ENCODE results near the gene KLK4.

The KLK4 gene

DNA sequence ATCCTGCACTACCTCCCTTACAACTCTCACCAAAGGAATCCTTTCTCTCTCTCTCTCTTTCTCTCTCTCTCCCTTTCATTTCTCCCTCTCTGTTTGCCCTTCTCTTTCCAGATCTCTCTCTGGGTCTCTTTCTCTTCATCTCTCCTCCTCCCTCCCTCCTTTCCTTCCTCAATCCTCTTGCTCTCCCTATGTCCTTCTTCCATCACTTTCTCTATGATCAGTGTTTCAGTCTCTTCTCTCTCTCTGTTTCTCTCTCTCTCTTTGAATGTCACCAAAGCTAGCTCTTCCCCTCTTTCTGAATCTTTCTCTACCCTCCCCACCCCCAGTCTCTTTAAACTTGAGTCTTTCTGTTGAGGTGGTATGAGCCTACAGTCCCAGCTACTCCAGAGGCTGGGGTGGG is 19.8 kb upstream of the KLK4 start:
- Histone ChIP-seq H3K23ac (ENCODE audit: low read length in 2 of 2) (no peak overlapping the region), H3K79me1 (replicated peaks; ENCODE audit: low read length, poor library complexity, severe bottlenecking) (no peaks in the 10 kb centered on the region), H3K27me3 (ENCODE audit: control insufficient read depth in 1 of 2, insufficient read depth in 1 of 2, low read length in 2 of 2) (peaks cover 0 to 45% of the 10 kb centered on the region in 2 experiments), H3K27ac (ENCODE audit: low read length, poor library complexity, severe bottlenecking) (no peak overlapping the region), H2BK15ac (ENCODE audit: low read depth, poor library complexity, severe bottlenecking) (no peak overlapping the region), H3K4me3 (ENCODE audit: insufficient read depth in 1 of 2, low read depth in 1 of 2, low read length in 2 of 2) (no peak overlapping the region), H3K14ac (ENCODE audit: low read length in 2 of 2) (no peak overlapping the region), H2AFZ (ENCODE audit: low read depth, low read length) (no peak overlapping the region), H3K9me3 (ENCODE audit: control insufficient read depth, low read length) (no peaks in the 10 kb centered on the region), H3K9ac (ENCODE audit: low read length) (no peak overlapping the region), H4K8ac (ENCODE audit: low read length) (no peak overlapping the region), H2BK120ac (ENCODE audit: low read depth, low read length) (no peak overlapping the region), H3K18ac (ENCODE audit: low read depth in 1 of 2, low read length in 2 of 2) (no peak overlapping the region), H4K91ac (ENCODE audit: low read length) (no peak overlapping the region), H3K4ac (ENCODE audit: low read depth in 1 of 2, low read length in 2 of 2) (no peak overlapping the region), H2BK5ac (ENCODE audit: low read depth, low read length, poor library complexity, severe bottlenecking) (no peak overlapping the region), H2BK12ac (ENCODE audit: low read length in 2 of 2) (no peak overlapping the region), H2AK5ac (ENCODE audit: low read length, severe bottlenecking) (no peak overlapping the region), H3K4me1 (ENCODE audit: control insufficient read depth, insufficient read depth, low read depth, low read length) (no peaks in the 10 kb centered on the region), H3K4me2 (ENCODE audit: low read length, poor library complexity, severe bottlenecking) (no peak overlapping the region), H3K36me3 (ENCODE audit: control insufficient read depth in 1 of 2, insufficient read depth in 2 of 2, low read depth in 1 of 2, low read length in 2 of 2) (no peaks in the 10 kb centered on the region)
- DNase-seq = no peak

DNA sequence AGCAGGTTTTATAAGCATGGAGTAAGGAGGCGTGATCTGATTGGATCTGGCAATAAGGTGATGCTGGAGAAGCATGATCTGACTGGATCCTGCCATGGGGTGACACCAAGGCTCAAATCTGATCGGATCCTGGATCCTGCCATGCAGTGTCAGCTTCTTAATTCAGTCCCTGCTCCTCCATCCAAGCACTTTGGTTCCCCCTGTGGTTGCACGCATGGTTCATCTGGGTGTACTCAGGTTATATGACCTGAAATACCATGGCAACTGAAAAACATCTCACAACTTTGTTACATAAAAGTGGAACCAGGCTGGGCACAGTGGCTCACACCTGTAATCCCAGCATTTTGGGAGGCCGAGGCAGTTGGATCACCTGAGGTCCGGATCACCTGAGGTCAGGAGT is 17.6 kb upstream of the KLK4 start:
- no peak overlapping the region for H3K18ac ChIP-seq (ENCODE audit: low read depth in 1 of 2, low read length in 2 of 2)
- H4K91ac ChIP-seq (ENCODE audit: low read length) = no peak overlapping the region
- H2BK15ac ChIP-seq (ENCODE audit: low read depth, poor library complexity, severe bottlenecking) = no peak overlapping the region
- H3K27me3 ChIP-seq (ENCODE audit: control insufficient read depth in 1 of 2, insufficient read depth in 1 of 2, low read length in 2 of 2) = peaks cover 0 to 39% of the 10 kb centered on the region in 2 experiments
- DNase-seq = no peak
- H3K9ac ChIP-seq (ENCODE audit: low read length) = no peak overlapping the region
- no peak overlapping the region for H3K27ac ChIP-seq (ENCODE audit: low read length, poor library complexity, severe bottlenecking)
- H2BK120ac ChIP-seq (ENCODE audit: low read depth, low read length) = no peak overlapping the region
- H2BK5ac ChIP-seq (ENCODE audit: low read depth, low read length, poor library complexity, severe bottlenecking) = no peak overlapping the region
- H3K36me3 ChIP-seq (ENCODE audit: control insufficient read depth in 1 of 2, insufficient read depth in 2 of 2, low read depth in 1 of 2, low read length in 2 of 2) = no peaks in the 10 kb centered on the region
- H3K79me1 ChIP-seq (replicated peaks; ENCODE audit: low read length, poor library complexity, severe bottlenecking) = no peaks in the 10 kb centered on the region
- no peak overlapping the region for H2AK5ac ChIP-seq (ENCODE audit: low read length, severe bottlenecking)
- H3K23ac ChIP-seq (ENCODE audit: low read length in 2 of 2) = no peak overlapping the region
- H3K14ac ChIP-seq (ENCODE audit: low read length in 2 of 2) = no peak overlapping the region
- H4K8ac ChIP-seq (ENCODE audit: low read length) = no peak overlapping the region
- H3K4me1 ChIP-seq (ENCODE audit: control insufficient read depth, insufficient read depth, low read depth, low read length) = no peaks in the 10 kb centered on the region
- no peak overlapping the region for H3K4me2 ChIP-seq (ENCODE audit: low read length, poor library complexity, severe bottlenecking)
- H3K9me3 ChIP-seq (ENCODE audit: control insufficient read depth, low read length) = no peaks in the 10 kb centered on the region
- no peak overlapping the region for H3K4ac ChIP-seq (ENCODE audit: low read depth in 1 of 2, low read length in 2 of 2)
- H3K4me3 ChIP-seq (ENCODE audit: insufficient read depth in 1 of 2, low read depth in 1 of 2, low read length in 2 of 2) = no peak overlapping the region
- WGBS = 67% methylated on average over 5 of the region's 5 CpGs
- H2BK12ac ChIP-seq (ENCODE audit: low read length in 2 of 2) = no peak overlapping the region
- no peak overlapping the region for H2AFZ ChIP-seq (ENCODE audit: low read depth, low read length)

DNA sequence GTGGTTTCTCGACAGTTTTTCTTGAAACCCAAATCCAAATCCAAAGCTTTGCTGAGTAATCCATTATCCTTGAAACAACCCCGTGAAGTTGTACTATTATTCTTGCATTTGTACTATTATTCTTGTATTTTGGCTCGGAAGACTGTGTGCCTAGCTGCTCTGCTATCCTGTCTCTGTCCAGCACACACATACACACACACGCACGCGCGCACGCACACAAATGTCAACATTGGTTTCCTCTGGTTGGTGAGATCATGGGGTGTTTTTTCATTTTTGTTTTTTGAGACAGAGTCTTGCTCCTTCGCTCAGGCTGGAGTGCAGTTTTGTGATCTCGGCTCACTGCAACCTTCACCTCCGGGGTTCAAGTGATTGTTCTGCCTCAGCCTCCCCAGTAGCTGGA is 14.9 kb upstream of the KLK4 start:
- Histone ChIP-seq H4K91ac (ENCODE audit: low read length) (no peak overlapping the region), H3K4me1 (ENCODE audit: control insufficient read depth, insufficient read depth, low read depth, low read length) (no peaks in the 10 kb centered on the region), H3K4ac (ENCODE audit: low read depth in 1 of 2, low read length in 2 of 2) (no peak overlapping the region), H2BK120ac (ENCODE audit: low read depth, low read length) (no peak overlapping the region), H3K4me2 (ENCODE audit: low read length, poor library complexity, severe bottlenecking) (no peak overlapping the region), H3K9me3 (ENCODE audit: control insufficient read depth, low read length) (no peaks in the 10 kb centered on the region), H3K14ac (ENCODE audit: low read length in 2 of 2) (no peak overlapping the region), H3K79me1 (replicated peaks; ENCODE audit: low read length, poor library complexity, severe bottlenecking) (no peaks in the 10 kb centered on the region), H2BK5ac (ENCODE audit: low read depth, low read length, poor library complexity, severe bottlenecking) (no peak overlapping the region), H3K27ac (ENCODE audit: low read length, poor library complexity, severe bottlenecking) (no peak overlapping the region), H3K27me3 (ENCODE audit: control insufficient read depth in 1 of 2, insufficient read depth in 1 of 2, low read length in 2 of 2) (peaks cover 0 to 44% of the 10 kb centered on the region in 2 experiments), H3K18ac (ENCODE audit: low read depth in 1 of 2, low read length in 2 of 2) (no peak overlapping the region), H3K23ac (ENCODE audit: low read length in 2 of 2) (no peak overlapping the region), H2BK15ac (ENCODE audit: low read depth, poor library complexity, severe bottlenecking) (no peak overlapping the region), H4K8ac (ENCODE audit: low read length) (no peak overlapping the region), H2AFZ (ENCODE audit: low read depth, low read length) (no peak overlapping the region), H3K36me3 (ENCODE audit: control insufficient read depth in 1 of 2, insufficient read depth in 2 of 2, low read depth in 1 of 2, low read length in 2 of 2) (no peaks in the 10 kb centered on the region), H2AK5ac (ENCODE audit: low read length, severe bottlenecking) (no peak overlapping the region), H3K9ac (ENCODE audit: low read length) (no peak overlapping the region), H3K4me3 (ENCODE audit: insufficient read depth in 1 of 2, low read depth in 1 of 2, low read length in 2 of 2) (no peak overlapping the region), H2BK12ac (ENCODE audit: low read length in 2 of 2) (no peak overlapping the region)
- DNase-seq = no peak
- WGBS = 88% methylated on average over 10 of the region's 11 CpGs

DNA sequence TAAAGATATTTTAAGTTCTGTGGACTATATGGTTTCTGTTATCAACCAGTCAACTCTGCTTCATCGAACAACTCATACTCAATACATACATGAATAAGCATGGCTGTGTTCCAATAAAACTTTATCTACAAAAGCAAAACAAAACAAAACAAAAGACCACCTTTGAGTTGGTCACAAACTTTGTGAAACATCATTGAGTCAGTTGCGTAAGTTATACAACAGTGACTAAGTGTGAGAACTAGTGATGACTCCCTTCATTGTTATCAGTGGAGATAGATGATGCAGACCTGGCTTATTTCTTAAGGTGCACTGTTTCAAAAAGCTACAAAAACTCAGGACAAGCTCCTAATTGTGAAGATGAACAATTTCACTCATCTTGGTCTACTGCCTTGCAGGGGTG is 14.5 kb upstream of the KLK4 start:
- H3K4ac ChIP-seq (ENCODE audit: low read depth in 1 of 2, low read length in 2 of 2) = no peak overlapping the region
- no peak overlapping the region for H4K91ac ChIP-seq (ENCODE audit: low read length)
- H3K36me3 ChIP-seq (ENCODE audit: control insufficient read depth in 1 of 2, insufficient read depth in 2 of 2, low read depth in 1 of 2, low read length in 2 of 2) = no peaks in the 10 kb centered on the region
- no peaks in the 10 kb centered on the region for H3K9me3 ChIP-seq (ENCODE audit: control insufficient read depth, low read length)
- no peak overlapping the region for H4K8ac ChIP-seq (ENCODE audit: low read length)
- H3K4me3 ChIP-seq (ENCODE audit: insufficient read depth in 1 of 2, low read depth in 1 of 2, low read length in 2 of 2) = no peak overlapping the region
- DNase-seq = no peak
- no peak overlapping the region for H2BK120ac ChIP-seq (ENCODE audit: low read depth, low read length)
- H3K27me3 ChIP-seq (ENCODE audit: control insufficient read depth in 1 of 2, insufficient read depth in 1 of 2, low read length in 2 of 2) = peaks cover 0 to 42% of the 10 kb centered on the region in 2 experiments
- H3K9ac ChIP-seq (ENCODE audit: low read length) = no peak overlapping the region
- no peak overlapping the region for H2AFZ ChIP-seq (ENCODE audit: low read depth, low read length)
- H3K4me2 ChIP-seq (ENCODE audit: low read length, poor library complexity, severe bottlenecking) = no peak overlapping the region
- no peaks in the 10 kb centered on the region for H3K79me1 ChIP-seq (replicated peaks; ENCODE audit: low read length, poor library complexity, severe bottlenecking)
- no peak overlapping the region for H2BK12ac ChIP-seq (ENCODE audit: low read length in 2 of 2)
- H2AK5ac ChIP-seq (ENCODE audit: low read length, severe bottlenecking) = no peak overlapping the region
- H2BK5ac ChIP-seq (ENCODE audit: low read depth, low read length, poor library complexity, severe bottlenecking) = no peak overlapping the region
- 89% methylated on average over 2 of the region's 2 CpGs for WGBS
- no peak overlapping the region for H3K23ac ChIP-seq (ENCODE audit: low read length in 2 of 2)
- H3K27ac ChIP-seq (ENCODE audit: low read length, poor library complexity, severe bottlenecking) = no peak overlapping the region
- no peak overlapping the region for H3K18ac ChIP-seq (ENCODE audit: low read depth in 1 of 2, low read length in 2 of 2)
- no peaks in the 10 kb centered on the region for H3K4me1 ChIP-seq (ENCODE audit: control insufficient read depth, insufficient read depth, low read depth, low read length)
- H2BK15ac ChIP-seq (ENCODE audit: low read depth, poor library complexity, severe bottlenecking) = no peak overlapping the region
- H3K14ac ChIP-seq (ENCODE audit: low read length in 2 of 2) = no peak overlapping the region

All from mesenchymal stem cell (in vitro differentiated cells and primary cell).